Thyroid gland (tissue), 4 donors: ENCODE measurements around the gene COL20A1.

ENCODE experiments used
- POLR2A ChIP-seq, 2 donors: fragments of 450-650 bp; IDR thresholded peaks; one replicate each; pipeline ENCODE4 v1.6.1; 2017; ENCODE audit warnings: antibody characterized with exemption in 2 of 2, mild to moderate bottlenecking in 2 of 2, moderate library complexity in 1 of 2
- TF ChIP-seq, protein P1 (sequence below), 6 experiments: fragments of 200-600 bp in 3 of 6; fragments of 450-650 bp in 3 of 6; sonication (generic) in 3 of 6; IDR thresholded peaks; one replicate each; pipeline ENCODE4 v1.5.1; 2016 to 2019; ENCODE audit warnings: antibody characterized with exemption in 6 of 6, mild to moderate bottlenecking in 2 of 6, inconsistent platforms in 1 of 6, moderate library complexity in 1 of 6

- TF ChIP-seq, protein P1, sequence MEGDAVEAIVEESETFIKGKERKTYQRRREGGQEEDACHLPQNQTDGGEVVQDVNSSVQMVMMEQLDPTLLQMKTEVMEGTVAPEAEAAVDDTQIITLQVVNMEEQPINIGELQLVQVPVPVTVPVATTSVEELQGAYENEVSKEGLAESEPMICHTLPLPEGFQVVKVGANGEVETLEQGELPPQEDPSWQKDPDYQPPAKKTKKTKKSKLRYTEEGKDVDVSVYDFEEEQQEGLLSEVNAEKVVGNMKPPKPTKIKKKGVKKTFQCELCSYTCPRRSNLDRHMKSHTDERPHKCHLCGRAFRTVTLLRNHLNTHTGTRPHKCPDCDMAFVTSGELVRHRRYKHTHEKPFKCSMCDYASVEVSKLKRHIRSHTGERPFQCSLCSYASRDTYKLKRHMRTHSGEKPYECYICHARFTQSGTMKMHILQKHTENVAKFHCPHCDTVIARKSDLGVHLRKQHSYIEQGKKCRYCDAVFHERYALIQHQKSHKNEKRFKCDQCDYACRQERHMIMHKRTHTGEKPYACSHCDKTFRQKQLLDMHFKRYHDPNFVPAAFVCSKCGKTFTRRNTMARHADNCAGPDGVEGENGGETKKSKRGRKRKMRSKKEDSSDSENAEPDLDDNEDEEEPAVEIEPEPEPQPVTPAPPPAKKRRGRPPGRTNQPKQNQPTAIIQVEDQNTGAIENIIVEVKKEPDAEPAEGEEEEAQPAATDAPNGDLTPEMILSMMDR (IDR thresholded peaks at IDR 0.05), result no peak
- TF ChIP-seq POLR2A (IDR thresholded peaks at IDR 0.05), result no peak
Observed at GRCh38 chr20:63284981-63285524, 7.9 kb upstream of the COL20A1 start.
